Left cardiac atrium (tissue), 4 donors: Measurements from ENCODE around the gene TNFAIP8. TPM values are rescaled to one million over a fixed set of nuclear protein-coding genes. Genes with fewer than 3 reads are reported as not detected.
A peak's percentile ranks its signal among the peaks of the same experiment; 100 is the strongest.
"Not testable (repeated sequence)": the region's sequence is repeated elsewhere in the genome, so short reads cannot be mapped to it uniquely, and the experiment has no call there.

Experiments
- ATAC-seq, 2 donors: fragments of 200-7000 bp; cut with Tn5 transposase; one replicate each; pipeline ENCODE4 v1.9.1; 2020; ENCODE audit warnings: mild to moderate bottlenecking in 2 of 2, moderate library complexity in 2 of 2
- DNase-seq: peaks from one replicate; pipeline ENCODE4 v3.0.0-alpha.2; 2020
- intact Hi-C, 2 donors: fragments of 100-400 bp; cut with DNase I; formaldehyde crosslinking; loops; one replicate each; pipeline versions ENCODE4 v1.14.1 to v1.15.1; 2022 to 2023
- total RNA-seq, 2 donors: library from RNA; stranded (reverse); fragmentation: NEBNext Ultra II Directional; extraction: Animal tissue kit (Norgen Biotek cat#: 25700); gene quantifications; one replicate each; pipeline ENCODE4 v1.2.1, GENCODE V29; 2021
- donor health status: DM: no; HTN: yes; CAD: no.
- donor health status: DM: no; HTN: yes; CAD: no; lungs with severe emphysema.
- donor health status: DM: yes; HTN: yes; CAD: no.
- donor health status: Dilated cardiomyopathy.

The TNFAIP8 gene
- total RNA-seq, 2 donors from 2014 or later, result 4.7 to 8.6 TPM

DNA sequence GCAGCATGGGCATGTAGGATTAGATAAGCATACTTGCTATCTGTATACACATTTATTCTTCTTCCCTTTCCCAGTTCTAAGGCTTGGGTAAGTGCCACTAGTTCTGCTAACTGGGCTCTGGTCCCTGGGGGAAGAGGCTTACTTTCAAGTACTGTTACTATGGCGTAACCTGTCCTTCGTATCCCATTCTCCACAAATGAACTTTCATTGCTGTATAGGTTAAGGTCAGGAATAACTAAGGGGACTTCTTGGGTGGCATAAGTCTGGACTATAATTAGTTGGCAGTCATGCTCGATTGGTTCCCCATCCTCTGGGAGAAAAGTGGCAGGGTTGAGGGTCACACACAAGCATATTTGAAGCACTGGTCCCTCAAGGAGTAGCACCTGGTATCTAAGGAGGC, 72.8 kb downstream of the TNFAIP8 start:
- ATAC-seq, intact Hi-C loops: not testable (repeated sequence)

DNA sequence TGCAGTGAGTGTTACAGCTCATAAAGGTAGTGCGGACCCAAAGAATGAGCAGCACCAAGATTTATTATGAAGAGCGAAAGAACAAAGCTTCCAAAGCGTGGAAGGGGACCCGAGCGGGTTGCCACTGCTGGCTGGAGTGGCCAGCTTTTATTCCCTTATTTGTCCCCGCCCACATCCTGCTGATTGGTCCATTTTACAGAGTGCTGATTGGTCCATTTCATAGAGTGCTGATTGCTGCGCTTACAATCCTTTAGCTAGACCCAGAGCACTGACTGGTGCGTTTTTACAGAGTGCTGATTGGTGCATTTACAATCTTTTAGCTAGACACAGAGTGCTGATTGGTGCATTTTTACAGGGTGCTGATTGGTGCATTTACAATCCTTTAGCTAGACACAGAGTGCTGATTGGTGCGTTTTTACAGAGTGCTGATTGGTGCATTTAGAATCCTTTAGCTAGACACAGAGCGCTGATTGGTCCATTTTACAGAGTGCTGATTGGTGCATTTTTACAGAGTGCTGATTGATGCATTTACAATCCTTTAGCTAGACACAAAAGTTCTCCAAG, 76.9 kb downstream of the TNFAIP8 start:
- ATAC-seq, DNase-seq, intact Hi-C loops: not testable (repeated sequence)

More for the DNA sequence above, 72.8 kb downstream of the TNFAIP8 start:
- not testable (repeated sequence) for DNase-seq

DNA sequence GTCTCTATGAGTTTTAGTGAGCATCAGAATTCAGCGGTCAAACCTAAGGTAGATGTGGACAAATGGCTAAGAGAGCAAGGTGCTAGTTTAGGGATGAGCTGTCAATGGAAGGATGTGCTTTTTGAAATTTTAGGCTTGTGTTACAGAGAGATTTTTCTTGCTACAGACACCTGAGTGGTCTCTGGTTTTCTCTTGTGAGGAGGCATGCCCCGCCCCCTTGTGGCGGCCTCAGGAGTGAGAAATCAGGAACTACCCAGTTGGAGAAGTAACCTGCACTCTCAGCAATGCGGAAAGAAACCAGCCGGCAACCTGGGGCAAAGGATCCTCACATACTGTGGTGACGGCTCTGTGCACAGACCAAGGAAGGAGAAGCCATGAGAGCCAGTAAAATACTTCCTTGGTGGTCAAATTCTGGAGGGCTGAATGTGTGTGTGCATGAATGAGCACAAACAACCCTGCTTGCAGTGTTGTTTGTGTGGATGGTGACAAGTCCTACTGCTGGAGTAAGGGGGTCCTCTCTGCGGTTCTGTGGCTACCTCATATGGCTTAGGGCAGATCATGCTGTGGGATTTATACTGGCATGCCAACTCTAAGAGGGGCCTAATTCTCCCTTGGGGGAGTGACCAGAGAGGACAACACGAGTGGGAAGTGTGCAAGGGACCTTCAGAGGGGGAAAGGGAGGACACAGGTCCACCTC, 79.8 kb downstream of the TNFAIP8 start:
- peak; percentile 61 for DNase-seq
- ATAC-seq, result peak in 1 of 2 donors; percentile 59
- intact Hi-C loops, result no loop called here

DNA sequence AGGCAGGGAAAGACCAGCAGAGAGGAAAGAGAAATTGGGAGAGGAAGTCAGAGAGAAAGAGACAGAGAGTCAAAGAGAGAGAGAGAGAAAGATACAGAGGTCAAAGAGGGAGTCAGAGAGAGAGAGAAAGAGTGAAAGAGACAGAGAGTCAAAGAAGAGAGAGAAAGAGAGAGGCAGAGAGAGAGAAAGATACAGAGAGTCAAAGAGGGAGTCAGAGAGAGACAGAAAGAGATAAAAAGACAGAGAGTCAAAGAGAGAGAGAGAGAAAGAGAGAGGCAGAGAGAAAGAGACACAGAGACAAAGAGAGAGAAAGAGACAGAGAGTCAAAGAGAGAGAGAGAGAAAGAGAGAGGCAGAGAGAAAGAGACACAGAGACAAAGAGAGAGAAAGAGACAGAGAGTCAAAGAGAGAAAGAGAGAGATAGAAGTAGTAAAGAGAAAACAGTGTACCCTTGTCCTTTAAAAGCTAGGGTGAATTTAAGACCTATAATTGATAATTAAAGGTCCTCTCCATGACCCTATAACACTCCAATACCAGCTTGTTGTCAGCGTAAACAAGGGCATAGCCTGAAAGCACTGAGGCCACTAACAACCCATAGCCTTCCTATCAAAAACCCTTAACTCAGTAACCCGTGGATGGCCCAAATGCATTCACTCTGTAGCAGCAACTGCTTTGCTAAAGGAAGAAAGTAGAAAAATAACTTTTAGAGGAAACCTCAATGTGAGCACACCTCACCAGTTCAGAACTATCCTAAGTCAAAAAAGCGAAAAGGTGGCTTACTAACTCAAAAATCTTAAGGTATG, 82.2 kb downstream of the TNFAIP8 start:
- DNase-seq, ATAC-seq, intact Hi-C loops: not testable (repeated sequence)

DNA sequence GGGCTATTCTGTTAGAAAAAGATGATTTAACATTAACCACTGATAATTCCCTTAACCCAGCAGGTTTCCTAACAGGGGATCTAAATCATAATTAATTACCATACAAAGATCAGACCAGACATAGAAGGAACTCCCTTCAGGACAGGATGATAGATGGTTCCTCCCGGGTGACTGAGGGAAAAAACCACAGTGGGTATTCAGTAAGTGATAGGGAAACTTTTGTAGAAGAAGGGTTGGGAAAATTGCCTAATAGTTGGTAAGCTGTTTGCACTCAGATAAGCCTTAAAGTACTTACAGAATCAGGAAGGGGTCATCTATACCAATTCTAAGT, 82.7 kb downstream of the TNFAIP8 start:
- DNase-seq, ATAC-seq, intact Hi-C loops: not testable (repeated sequence)

DNA sequence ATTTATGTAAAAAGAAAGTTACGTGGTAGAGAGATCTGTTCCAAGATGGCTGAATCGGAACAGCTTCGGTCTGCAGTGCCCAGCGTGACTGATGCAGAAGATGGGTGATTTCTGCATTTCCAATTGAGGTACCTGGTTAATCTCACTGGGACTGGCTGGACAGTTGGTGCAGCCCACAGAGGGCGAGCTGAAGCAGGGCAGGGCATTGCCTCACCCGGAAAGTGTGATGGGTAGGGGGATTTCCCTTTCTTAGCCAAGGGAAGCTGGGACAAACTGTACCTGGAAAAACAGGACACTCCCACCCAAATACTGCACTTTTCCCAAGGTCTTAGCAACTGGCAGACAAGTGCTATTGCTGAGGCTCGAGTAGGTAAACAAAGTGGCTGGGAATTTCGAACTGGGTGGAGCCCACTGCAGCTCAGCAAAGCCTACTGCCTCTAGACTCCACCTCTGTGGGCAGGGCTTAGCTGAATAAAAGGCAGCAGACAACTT, 83.4 kb downstream of the TNFAIP8 start:
- ATAC-seq (no peak), DNase-seq (no peak)
- intact Hi-C loops, result no loop called here

DNA sequence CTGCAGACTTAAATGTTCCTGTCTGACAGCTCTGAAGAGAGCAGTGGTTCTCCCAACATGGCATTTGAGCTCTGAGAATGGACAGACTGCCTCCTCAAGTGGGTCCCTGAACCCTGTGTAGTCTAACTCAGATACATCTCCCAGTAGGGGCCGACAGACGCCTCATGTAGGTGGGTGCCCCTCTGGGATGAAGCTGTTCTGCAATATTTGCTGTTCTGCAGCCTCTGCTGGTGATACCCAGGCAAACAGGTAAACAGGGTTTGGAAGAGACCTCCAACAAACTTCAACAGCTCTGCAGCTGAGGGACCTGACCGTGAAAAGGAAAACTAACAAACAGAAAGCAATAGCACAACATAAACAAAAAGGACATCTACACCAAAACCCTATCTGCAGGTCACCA, 83.8 kb downstream of the TNFAIP8 start:
- intact Hi-C loops, ATAC-seq, DNase-seq: not testable (repeated sequence)

DNA sequence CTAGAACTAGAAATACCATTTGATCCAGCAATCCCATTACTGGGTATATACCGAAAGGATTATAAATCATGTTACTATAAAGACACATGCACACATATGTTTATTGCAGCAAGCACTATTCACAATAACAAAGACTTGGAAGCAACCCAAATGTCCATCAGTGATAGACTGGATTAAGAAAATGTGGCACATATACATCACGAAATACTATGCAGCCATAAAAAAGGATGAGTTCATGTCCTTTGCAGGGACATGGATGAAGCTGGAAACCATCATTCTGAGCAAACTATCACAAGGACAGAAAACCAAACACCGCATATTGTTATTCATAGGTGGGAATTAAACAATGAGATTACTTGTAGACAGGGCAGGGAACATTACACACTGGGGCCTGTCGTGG, 88.8 kb downstream of the TNFAIP8 start:
- ATAC-seq, DNase-seq, intact Hi-C loops: not testable (repeated sequence)

DNA sequence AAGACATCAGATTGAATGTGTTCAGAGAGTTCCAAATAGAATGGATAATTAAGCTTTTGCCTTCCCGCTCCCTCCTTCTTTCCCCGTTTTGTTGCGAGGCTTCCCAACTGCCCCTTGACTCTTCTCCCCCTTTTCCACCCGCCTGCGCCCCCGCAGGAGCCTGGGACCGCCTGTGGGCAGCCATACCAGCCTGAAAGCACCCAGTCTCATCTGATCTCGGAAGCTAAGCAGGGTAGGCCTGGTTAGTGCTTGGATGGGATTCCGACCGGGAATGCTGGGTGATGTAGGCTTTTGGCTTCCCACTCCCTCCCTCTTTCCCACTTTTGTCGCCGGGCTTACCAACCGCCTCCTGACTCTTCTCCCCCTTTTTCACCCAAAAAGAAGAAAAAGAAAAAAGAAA, 89.7 kb downstream of the TNFAIP8 start:
- ATAC-seq (no peak), DNase-seq (no peak)
- intact Hi-C loops, result no loop called here

Other genes with a start within 250 kb of the TNFAIP8 start
- 100 to 1,000 TPM; 199 to 213 TPM for gene HSD17B4, start 96.5 kb downstream of the TNFAIP8 start, total RNA-seq